ENCODE measurements around the gene TTC34. TPM values are rescaled to one million over a fixed set of nuclear protein-coding genes. Genes with fewer than 3 reads are reported as not detected.
"Not testable (repeated sequence)": the region's sequence is repeated elsewhere in the genome, so short reads cannot be mapped to it uniquely, and the experiment has no call there.

Gene TTC34
- polyA plus RNA-seq, 3 donors, result 0.03 to 1.00 TPM; not detected in 1

- H3K9me3 ChIP-seq (replicated peaks in 1 of 2; ENCODE audit: control insufficient read depth in 1 of 2, insufficient read depth in 1 of 2, low read length in 2 of 2); H2AFZ ChIP-seq (ENCODE audit: insufficient read depth, low read depth, low read length, poor library complexity, severe bottlenecking); H3K4me2 ChIP-seq (replicated peaks; ENCODE audit: extremely low read depth, low read length, poor library complexity, severe bottlenecking); H3K4me1 Mint-ChIP-seq; H3K4me3 ChIP-seq (replicated peaks in 1 of 3; ENCODE audit: low read depth in 2 of 3, low read length in 3 of 3); H4K20me1 ChIP-seq (ENCODE audit: insufficient read depth, low read length); DNase-seq; H3K36me3 ChIP-seq (replicated peaks in 1 of 2; ENCODE audit: control insufficient read depth in 1 of 2, insufficient read depth in 2 of 2, low read length in 2 of 2); H3K9me3 Mint-ChIP-seq; H3K27me3 Mint-ChIP-seq (ENCODE audit: low read depth in 3 of 3); H3K27ac ChIP-seq (ENCODE audit: low read depth in 1 of 2, low read length in 2 of 2); intact Hi-C loops (cut with micrococcal nuclease); H3K4me3 Mint-ChIP-seq; H3K27ac Mint-ChIP-seq; H3K27me3 ChIP-seq (ENCODE audit: control insufficient read depth in 2 of 2, insufficient read depth in 2 of 2, low read length in 2 of 2); H3K36me3 Mint-ChIP-seq; H3K4me1 ChIP-seq (ENCODE audit: control insufficient read depth in 1 of 2, insufficient read depth in 2 of 2, low read length in 2 of 2); H3K9ac ChIP-seq (ENCODE audit: insufficient read depth, low read length, poor library complexity, severe bottlenecking); H3K79me2 ChIP-seq (ENCODE audit: insufficient read depth, low read length): not testable (repeated sequence)
- WGBS (ENCODE audit: insufficient coverage), result no CpG with 5 or more reads among the region's 10 CpGs
Observed at GRCh38 chr1:2754597-2754996, 46.9 kb downstream of the TTC34 start.

GRCh38 chr1:2752503-2752902 is 49.0 kb downstream of the TTC34 start:
- H3K27me3 ChIP-seq (ENCODE audit: control insufficient read depth in 2 of 2, insufficient read depth in 2 of 2, low read length in 2 of 2); H3K27ac ChIP-seq (ENCODE audit: low read depth in 1 of 2, low read length in 2 of 2); H3K4me1 Mint-ChIP-seq; H3K4me2 ChIP-seq (replicated peaks; ENCODE audit: extremely low read depth, low read length, poor library complexity, severe bottlenecking); H3K9me3 Mint-ChIP-seq; H3K4me3 Mint-ChIP-seq; H3K4me3 ChIP-seq (replicated peaks in 1 of 3; ENCODE audit: low read depth in 2 of 3, low read length in 3 of 3); H3K9me3 ChIP-seq (replicated peaks in 1 of 2; ENCODE audit: control insufficient read depth in 1 of 2, insufficient read depth in 1 of 2, low read length in 2 of 2); H2AFZ ChIP-seq (ENCODE audit: insufficient read depth, low read depth, low read length, poor library complexity, severe bottlenecking); H3K36me3 ChIP-seq (replicated peaks in 1 of 2; ENCODE audit: control insufficient read depth in 1 of 2, insufficient read depth in 2 of 2, low read length in 2 of 2); H3K9ac ChIP-seq (ENCODE audit: insufficient read depth, low read length, poor library complexity, severe bottlenecking); H3K27ac Mint-ChIP-seq; H3K36me3 Mint-ChIP-seq; intact Hi-C loops (cut with micrococcal nuclease); H3K79me2 ChIP-seq (ENCODE audit: insufficient read depth, low read length); H3K4me1 ChIP-seq (ENCODE audit: control insufficient read depth in 1 of 2, insufficient read depth in 2 of 2, low read length in 2 of 2); H4K20me1 ChIP-seq (ENCODE audit: insufficient read depth, low read length); DNase-seq; H3K27me3 Mint-ChIP-seq (ENCODE audit: low read depth in 3 of 3): not testable (repeated sequence)
- WGBS (ENCODE audit: insufficient coverage), result no CpG with 5 or more reads among the region's 8 CpGs

- H3K36me3 Mint-ChIP-seq; H3K9me3 Mint-ChIP-seq; H3K9ac ChIP-seq (ENCODE audit: insufficient read depth, low read length, poor library complexity, severe bottlenecking); H3K4me2 ChIP-seq (replicated peaks; ENCODE audit: extremely low read depth, low read length, poor library complexity, severe bottlenecking); H3K79me2 ChIP-seq (ENCODE audit: insufficient read depth, low read length); H3K27ac ChIP-seq (ENCODE audit: low read depth in 1 of 2, low read length in 2 of 2); H3K4me1 Mint-ChIP-seq; H2AFZ ChIP-seq (ENCODE audit: insufficient read depth, low read depth, low read length, poor library complexity, severe bottlenecking); H3K4me3 Mint-ChIP-seq; H3K27me3 ChIP-seq (ENCODE audit: control insufficient read depth in 2 of 2, insufficient read depth in 2 of 2, low read length in 2 of 2); DNase-seq; H3K27me3 Mint-ChIP-seq (ENCODE audit: low read depth in 3 of 3); H4K20me1 ChIP-seq (ENCODE audit: insufficient read depth, low read length); H3K27ac Mint-ChIP-seq; H3K4me1 ChIP-seq (ENCODE audit: control insufficient read depth in 1 of 2, insufficient read depth in 2 of 2, low read length in 2 of 2); intact Hi-C loops (cut with micrococcal nuclease); H3K9me3 ChIP-seq (replicated peaks in 1 of 2; ENCODE audit: control insufficient read depth in 1 of 2, insufficient read depth in 1 of 2, low read length in 2 of 2); H3K4me3 ChIP-seq (replicated peaks in 1 of 3; ENCODE audit: low read depth in 2 of 3, low read length in 3 of 3); H3K36me3 ChIP-seq (replicated peaks in 1 of 2; ENCODE audit: control insufficient read depth in 1 of 2, insufficient read depth in 2 of 2, low read length in 2 of 2): not testable (repeated sequence)
- WGBS (ENCODE audit: insufficient coverage), result no CpG with 5 or more reads among the region's 13 CpGs
Observed at GRCh38 chr1:2751866-2752265, 49.6 kb downstream of the TTC34 start.

DNA sequence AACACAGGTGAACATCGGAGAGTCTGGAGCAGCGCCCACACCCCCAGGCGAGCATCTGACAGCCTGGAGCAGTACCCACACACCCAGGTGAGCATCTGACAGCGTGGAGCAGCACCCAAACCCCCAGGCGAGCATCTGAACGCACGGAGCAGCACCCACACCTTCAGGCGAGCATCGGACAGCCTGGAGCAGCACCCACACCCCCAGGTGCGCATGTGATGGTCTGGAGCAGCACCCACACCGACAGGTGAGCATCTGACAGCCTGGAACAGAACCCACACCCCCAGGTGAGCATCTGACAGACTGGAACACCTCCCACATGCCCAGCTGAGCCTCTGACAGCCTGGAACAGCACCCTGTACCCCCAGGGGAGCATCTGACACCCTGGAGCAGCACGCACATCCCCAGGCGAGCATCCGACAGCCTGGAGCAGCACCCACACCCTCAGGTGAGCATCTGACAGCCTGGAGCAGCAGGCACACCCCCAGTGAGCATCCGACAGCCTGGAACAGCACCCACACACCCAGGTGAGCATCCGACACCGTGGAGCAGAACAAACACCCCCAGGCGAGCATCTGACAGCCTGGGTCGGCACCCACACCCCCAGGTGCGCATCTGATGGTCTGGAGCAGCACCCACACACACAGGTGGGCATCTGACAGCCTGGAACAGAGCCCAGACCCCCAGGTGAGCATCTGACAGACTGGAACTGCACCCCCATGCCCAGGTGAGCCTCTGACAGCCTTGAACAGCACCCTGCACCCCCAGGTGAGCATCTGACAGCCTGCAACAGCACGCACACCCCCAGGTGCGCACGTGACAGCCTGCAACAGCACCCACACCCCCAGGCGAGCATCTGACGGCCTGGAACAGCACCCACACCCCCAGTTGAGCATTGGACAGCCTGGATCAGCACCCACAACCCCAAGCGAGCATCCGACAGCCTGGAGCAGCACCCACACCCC is 50.4 kb downstream of the TTC34 start:
- H3K27ac Mint-ChIP-seq; intact Hi-C loops (cut with micrococcal nuclease); H3K9me3 ChIP-seq (replicated peaks in 1 of 2; ENCODE audit: control insufficient read depth in 1 of 2, insufficient read depth in 1 of 2, low read length in 2 of 2); H4K20me1 ChIP-seq (ENCODE audit: insufficient read depth, low read length); H3K4me3 ChIP-seq (replicated peaks in 1 of 3; ENCODE audit: low read depth in 2 of 3, low read length in 3 of 3); H3K79me2 ChIP-seq (ENCODE audit: insufficient read depth, low read length); H3K36me3 ChIP-seq (replicated peaks in 1 of 2; ENCODE audit: control insufficient read depth in 1 of 2, insufficient read depth in 2 of 2, low read length in 2 of 2); H3K9ac ChIP-seq (ENCODE audit: insufficient read depth, low read length, poor library complexity, severe bottlenecking); H2AFZ ChIP-seq (ENCODE audit: insufficient read depth, low read depth, low read length, poor library complexity, severe bottlenecking); H3K4me3 Mint-ChIP-seq; H3K27ac ChIP-seq (ENCODE audit: low read depth in 1 of 2, low read length in 2 of 2); H3K4me1 ChIP-seq (ENCODE audit: control insufficient read depth in 1 of 2, insufficient read depth in 2 of 2, low read length in 2 of 2); H3K36me3 Mint-ChIP-seq; H3K27me3 Mint-ChIP-seq (ENCODE audit: low read depth in 3 of 3); H3K9me3 Mint-ChIP-seq; H3K27me3 ChIP-seq (ENCODE audit: control insufficient read depth in 2 of 2, insufficient read depth in 2 of 2, low read length in 2 of 2); H3K4me2 ChIP-seq (replicated peaks; ENCODE audit: extremely low read depth, low read length, poor library complexity, severe bottlenecking); DNase-seq; H3K4me1 Mint-ChIP-seq: not testable (repeated sequence)
- 53% methylated on average over 3 of the region's 27 CpGs for WGBS (ENCODE audit: insufficient coverage)
